H1 (cell line): ENCODE results near the gene RAP2A. TPM values are rescaled to one million over a fixed set of nuclear protein-coding genes. Genes with fewer than 3 reads are reported as not detected.

Experiments
- CTCF ChIA-PET: fragments of 300-600 bp; sonication (Branson Sonifier 250); formaldehyde crosslinking; loops from one replicate; lab custom pipeline; 2021; ENCODE audit not compliant: partially characterized antibody; lab: Charles Lee
- POLR2A ChIA-PET: fragments of 300-600 bp; sonication (Branson Sonifier 250); formaldehyde crosslinking; loops from one replicate; lab custom pipeline; 2021; ENCODE audit warnings: inconsistent platforms; ENCODE audit not compliant: partially characterized antibody; lab: Charles Lee
- DNase-seq, 2 experiments: peaks; one replicate each; pipeline versions ENCODE4 v3.0.0 to v3.0.0-alpha.2; 2010 to 2022; ENCODE audit warnings: low spot score in 2 of 2, low read depth in 1 of 2, mixed read lengths in 1 of 2
- FAIRE-seq: peaks from 2 replicates; lab custom pipeline; 2011; peaks lifted over from hg19 to GRCh38; lab: Jason Lieb, UNC
- H2AFZ ChIP-seq: 2 replicates; pipeline ENCODE4 v1.8.1; 2012; ENCODE audit warnings: low read length, inconsistent platforms
- H2AK5ac ChIP-seq: 2 replicates; pipeline ENCODE4 v1.6.1; 2013; ENCODE audit warnings: low read depth, low read length
- H2BK120ac ChIP-seq: replicated peaks from 2 replicates; pipeline ENCODE3; 2013; ENCODE audit warnings: low read depth, low read length, inconsistent platforms
- H2BK12ac ChIP-seq: 2 replicates; pipeline ENCODE4 v1.6.1; 2013; ENCODE audit warnings: low read depth, low read length
- H2BK15ac ChIP-seq: 2 replicates; pipeline ENCODE4 v1.6.1; 2013; ENCODE audit warnings: low read length
- H2BK20ac ChIP-seq: 2 replicates; pipeline ENCODE4 v1.6.1; 2013; ENCODE audit warnings: low read length
- H2BK5ac ChIP-seq: 2 replicates; pipeline ENCODE4 v1.6.1; 2013; ENCODE audit warnings: low read depth, low read length
- H3K14ac ChIP-seq: 2 replicates; pipeline ENCODE4 v1.6.1; 2013; ENCODE audit warnings: inconsistent platforms; ENCODE audit not compliant: insufficient read length
- H3K18ac ChIP-seq: 2 replicates; pipeline ENCODE4 v1.6.1; 2013; ENCODE audit warnings: low read length; ENCODE audit errors: extremely low read depth
- H3K23ac ChIP-seq: 2 replicates; pipeline ENCODE4 v1.6.1; 2013; ENCODE audit warnings: inconsistent platforms; ENCODE audit not compliant: insufficient read length
- H3K23me2 ChIP-seq: 2 replicates; pipeline ENCODE4 v1.6.1; 2013; ENCODE audit warnings: low read depth, low read length
- H3K27ac ChIP-seq: 2 replicates; pipeline ENCODE4 v1.6.1; 2011; ENCODE audit warnings: low read depth, low read length, inconsistent platforms
- H3K27me3 ChIP-seq, 4 experiments: replicated peaks in 1 of 4; 1 replicate in 1 of 4; 2 replicates in 3 of 4; pipeline versions ENCODE4 v1.6.1 to v1.8.1; 2011 to 2013; ENCODE audit warnings: low read length in 3 of 4, mild to moderate bottlenecking in 3 of 4, inconsistent platforms in 2 of 4, mixed read lengths in 2 of 4, moderate library complexity in 1 of 4; ENCODE audit not compliant: control insufficient read depth in 3 of 4, insufficient read depth in 3 of 4; ENCODE audit errors: extremely low read depth in 1 of 4
- H3K36me3 ChIP-seq, 4 experiments: 2 replicates each; pipeline versions ENCODE4 v1.6.1 to v1.8.1; 2011 to 2013; ENCODE audit warnings: mild to moderate bottlenecking in 4 of 4, low read length in 3 of 4, moderate library complexity in 2 of 4, control low read depth in 1 of 4, inconsistent platforms in 1 of 4; ENCODE audit not compliant: insufficient read depth in 4 of 4, control insufficient read depth in 2 of 4
- H3K4ac ChIP-seq: replicated peaks from 2 replicates; pipeline ENCODE3; 2013; ENCODE audit warnings: low read length, low read depth, mixed read lengths, inconsistent platforms; ENCODE audit not compliant: insufficient read length
- H3K4me1 ChIP-seq, 4 experiments: replicated peaks in 1 of 4; 1 replicate in 1 of 4; 2 replicates in 3 of 4; pipeline versions ENCODE4 v1.6.1 to v1.8.1; 2011 to 2013; ENCODE audit warnings: low read length in 3 of 4, inconsistent platforms in 2 of 4, mixed read lengths in 1 of 4; ENCODE audit not compliant: insufficient read depth in 4 of 4, control insufficient read depth in 3 of 4
- H3K4me2 ChIP-seq, 2 experiments: 2 replicates each; pipeline versions ENCODE4 v1.6.1 to v1.8.1; 2011 to 2013; ENCODE audit warnings: low read depth in 2 of 2, low read length in 2 of 2, control low read depth in 1 of 2, inconsistent platforms in 1 of 2, mild to moderate bottlenecking in 1 of 2; ENCODE audit not compliant: insufficient read depth in 1 of 2
- H3K4me3 ChIP-seq, 4 experiments: fragments of 200-600, 300-600 bp in 1 of 4; sonication (generic), shearing (Covaris generic), sonication (Bioruptor Twin) in 1 of 4; 2 replicates each; pipeline versions ENCODE4 v1.5.1 to v1.8.1; 2011 to 2016; ENCODE audit warnings: low read length in 4 of 4, low read depth in 3 of 4, control low read depth in 2 of 4, inconsistent platforms in 2 of 4, mild to moderate bottlenecking in 2 of 4, mixed read lengths in 1 of 4, moderate library complexity in 1 of 4; ENCODE audit not compliant: insufficient read depth in 2 of 4; ENCODE audit errors: extremely low read depth in 1 of 4
- H3K56ac ChIP-seq: replicated peaks from 2 replicates; pipeline ENCODE3; 2013; ENCODE audit warnings: low read depth, mild to moderate bottlenecking, mixed read lengths, low read length, inconsistent platforms; ENCODE audit not compliant: insufficient read length
- H3K79me1 ChIP-seq: 2 replicates; pipeline ENCODE4 v1.6.1; 2013; ENCODE audit warnings: low read depth, low read length, control low read depth
- H3K79me2 ChIP-seq, 2 experiments: 2 replicates each; pipeline versions ENCODE4 v1.6.1 to v1.8.1; 2012 to 2013; ENCODE audit warnings: low read length in 2 of 2, mild to moderate bottlenecking in 2 of 2, inconsistent platforms in 1 of 2; ENCODE audit not compliant: insufficient read depth in 2 of 2, control insufficient read depth in 1 of 2
- H3K9ac ChIP-seq, 4 experiments: replicated peaks in 1 of 4; 1 replicate in 1 of 4; 2 replicates in 3 of 4; pipeline versions ENCODE4 v1.6.1 to v1.8.1; 2011 to 2013; ENCODE audit warnings: low read depth in 3 of 4, low read length in 3 of 4, control low read depth in 2 of 4, mild to moderate bottlenecking in 2 of 4, moderate library complexity in 2 of 4, inconsistent platforms in 1 of 4; ENCODE audit errors: extremely low read depth in 1 of 4
- H3K9me3 ChIP-seq, 2 experiments: 2 replicates each; pipeline versions ENCODE4 v1.6.1 to v1.8.1; 2012 to 2013; ENCODE audit warnings: mild to moderate bottlenecking in 2 of 2, moderate library complexity in 2 of 2, control low read depth in 1 of 2, inconsistent platforms in 1 of 2, low read depth in 1 of 2, low read length in 1 of 2, mixed read lengths in 1 of 2; ENCODE audit not compliant: insufficient read depth in 2 of 2
- H4K20me1 ChIP-seq, 2 experiments: replicated peaks in 1 of 2; 2 replicates each; pipeline versions ENCODE3 to v1.8.1; 2011 to 2013; ENCODE audit warnings: inconsistent platforms in 2 of 2, low read length in 2 of 2, mild to moderate bottlenecking in 1 of 2; ENCODE audit not compliant: insufficient read depth in 2 of 2, control insufficient read depth in 1 of 2
- H4K5ac ChIP-seq: 2 replicates; pipeline ENCODE4 v1.6.1; 2013; ENCODE audit warnings: low read length, low read depth, mixed read lengths, inconsistent platforms; ENCODE audit not compliant: insufficient read length
- H4K8ac ChIP-seq: 2 replicates; pipeline ENCODE4 v1.8.0; 2013; ENCODE audit warnings: mild to moderate bottlenecking, moderate library complexity, low read length, inconsistent platforms; ENCODE audit not compliant: insufficient read depth; ENCODE audit errors: extremely low read depth
- H4K91ac ChIP-seq: replicated peaks from 2 replicates; pipeline ENCODE3; 2013; ENCODE audit warnings: low read length, mixed read lengths, inconsistent platforms; ENCODE audit not compliant: insufficient read length
- ASH2L ChIP-seq: fragments of 200-600, 300-600 bp; sonication (generic); IDR thresholded peaks from one replicate; pipeline ENCODE4 v1.7.1; 2017; ENCODE audit warnings: low read length
- BRCA1 ChIP-seq: IDR thresholded peaks from 2 replicates; pipeline ENCODE4 v1.6.1; 2012; ENCODE audit warnings: low read depth, low read length, improper control_type of control experiment
- GTF2F1 ChIP-seq: IDR thresholded peaks from 2 replicates; pipeline ENCODE4 v1.6.1; 2012; ENCODE audit warnings: low read depth, low read length, improper control_type of control experiment, borderline replicate concordance
- HDAC6 ChIP-seq: IDR thresholded peaks from one replicate; pipeline ENCODE4 v1.7.1; 2012; ENCODE audit warnings: low read depth, mild to moderate bottlenecking, inconsistent platforms, low read length, moderate library complexity
- KDM5A ChIP-seq: fragments of 200-600 bp; IDR thresholded peaks from 2 replicates; pipeline ENCODE4 v1.7.1; 2012; ENCODE audit warnings: mild to moderate bottlenecking, low read length, inconsistent platforms, mixed read lengths
- SAP30 ChIP-seq: fragments of 300-600 bp; sonication (generic); IDR thresholded peaks from 2 replicates; pipeline ENCODE4 v1.7.1; 2012; ENCODE audit warnings: low read length, moderate library complexity, mild to moderate bottlenecking, inconsistent platforms; ENCODE audit not compliant: insufficient read depth, insufficient replicate concordance
- SP2 ChIP-seq: IDR thresholded peaks from 2 replicates; pipeline ENCODE4 v1.6.1; 2012; ENCODE audit warnings: mild to moderate bottlenecking, low read length, inconsistent platforms
- TAF7 ChIP-seq: optimal IDR thresholded peaks from 2 replicates; pipeline ENCODE3; 2011; ENCODE audit warnings: low read depth, mild to moderate bottlenecking, inconsistent platforms, low read length, moderate library complexity, borderline replicate concordance
- WGBS, 2 experiments: shearing (Covaris generic) in 1 of 2; methylation state at CpG; one replicate each; pipeline versions ENCODE4 v1.1.6 to v1.1.7; 2013 to 2015; ENCODE audit warnings: low lambda C conversion rate in 2 of 2, mixed read lengths in 2 of 2, inconsistent platforms in 1 of 2, low coverage in 1 of 2, missing lambda C conversion rate in 1 of 2; ENCODE audit not compliant: insufficient replicate concordance in 2 of 2, insufficient coverage in 1 of 2, insufficient read length in 1 of 2; ENCODE audit errors: extremely low coverage in 1 of 2, missing lambda C conversion rate in 1 of 2; 5-methylcytosine and 5-hydroxymethylcytosine counted together
- polyA plus RNA-seq, 7 experiments: library from polyadenylated mRNA; depleted of rRNA in 3 of 7; stranded (reverse) in 5 of 7; unstranded in 2 of 7; fragments of >200 nt in 5 of 7; fragments of 200-250 nt in 2 of 7; gene quantifications; 1 replicate in 5 of 7; 2 replicates in 1 of 7; 4 replicates in 1 of 7; pipeline versions ENCODE4 v1.2.1 to v1.2.3, GENCODE V29; 2011 to 2013; ENCODE audit warnings: missing spikeins in 2 of 7, mixed read lengths in 2 of 7
- total RNA-seq: library from RNA; stranded (reverse); fragmentation: NEBNext Ultra II Directional; extraction: Animal tissue kit (Norgen Biotek cat#: 25700); gene quantifications from 2 replicates; pipeline ENCODE4 v1.2.1, GENCODE V29; 2021
- TF ChIP-seq, protein P1 (sequence below): IDR thresholded peaks from 2 replicates; pipeline ENCODE4 v1.6.1; 2011; ENCODE audit warnings: low read length, improper control_type of control experiment

The RAP2A gene
- total and polyA plus RNA-seq, 2 of the 8 experiments (the other 6 are each of a cell fraction or from before 2014, with no cell fraction given): 8.4 to 43.4 TPM

GRCh38 chr13:97435323-97435722, 1.4 kb downstream of the RAP2A start:
- peaks cover 3% of the 10 kb centered on the region; the same call in 1 of the 2 replicates for H3K79me1 ChIP-seq
- peak overlapping the region; percentile 73 to 85 (median 80) for H3K4me3 ChIP-seq
- H4K5ac ChIP-seq: no peak overlapping the region
- peaks cover 0 to 3% of the 10 kb centered on the region in 2 experiments for H4K20me1 ChIP-seq
- H3K18ac ChIP-seq: no peak overlapping the region
- no peak overlapping the region for H2BK20ac ChIP-seq
- H4K8ac ChIP-seq: no peak overlapping the region
- peaks cover 0 to 7% (median 0%) of the 10 kb centered on the region in 4 experiments; a peak in 2 of 8 replicates for H3K36me3 ChIP-seq
- H2BK12ac ChIP-seq: no peak overlapping the region
- H2BK120ac ChIP-seq: no peak overlapping the region
- H3K9me3 ChIP-seq: no peaks in the 10 kb centered on the region
- no peak overlapping the region for H2BK5ac ChIP-seq
- CTCF ChIA-PET: interaction anchor here (0.6 kb wide), 1 partner anchor 146 kb away, joined by 4 read pairs; no protein-coding TSS in a partner anchor
- H3K4me1 ChIP-seq: peaks cover 0 to 3% (median 1%) of the 10 kb centered on the region in 4 experiments; a peak in 2 of 7 replicates
- H4K91ac ChIP-seq: no peak overlapping the region
- DNase-seq: no peak
- H3K9ac ChIP-seq: peak overlapping the region in 1 of 4 experiments; percentile 91; a peak in 1 of 7 replicates
- H3K56ac ChIP-seq: no peak overlapping the region
- H2AK5ac ChIP-seq: no peak overlapping the region
- H3K23ac ChIP-seq: no peak overlapping the region
- H2AFZ ChIP-seq: 0 out of 2 replicates have a peak overlapping the region, but pooled peaks have one; percentile 90
- POLR2A ChIA-PET: interaction anchor here (0.8 to 0.9 kb wide), 2 partner anchors 11 to 23 kb away, joined by 3 to 4 read pairs; no protein-coding TSS in a partner anchor
- peaks cover 3 to 51% of the 10 kb centered on the region in 2 experiments; a peak in 3 of 4 replicates for H3K79me2 ChIP-seq
- no peak overlapping the region for H2BK15ac ChIP-seq
- peaks cover 12% of the 10 kb centered on the region for H3K23me2 ChIP-seq
- TF ChIP-seq HDAC6: no peak
- TF ChIP-seq, protein P1, sequence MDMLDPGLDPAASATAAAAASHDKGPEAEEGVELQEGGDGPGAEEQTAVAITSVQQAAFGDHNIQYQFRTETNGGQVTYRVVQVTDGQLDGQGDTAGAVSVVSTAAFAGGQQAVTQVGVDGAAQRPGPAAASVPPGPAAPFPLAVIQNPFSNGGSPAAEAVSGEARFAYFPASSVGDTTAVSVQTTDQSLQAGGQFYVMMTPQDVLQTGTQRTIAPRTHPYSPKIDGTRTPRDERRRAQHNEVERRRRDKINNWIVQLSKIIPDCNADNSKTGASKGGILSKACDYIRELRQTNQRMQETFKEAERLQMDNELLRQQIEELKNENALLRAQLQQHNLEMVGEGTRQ: no peak
- no peak for TF ChIP-seq GTF2F1
- no peak for TF ChIP-seq BRCA1
- no peak for TF ChIP-seq KDM5A
- no peak for TF ChIP-seq SP2
- no peak for TF ChIP-seq TAF7
- TF ChIP-seq ASH2L: no peak
- TF ChIP-seq SAP30: no peak
- no peak overlapping the region for H3K27ac ChIP-seq
- no peak for FAIRE-seq
- H3K14ac ChIP-seq: no peak overlapping the region
- no peaks in the 10 kb centered on the region for H3K27me3 ChIP-seq
- H3K4me2 ChIP-seq: peak overlapping the region; percentile 84 to 93
- no peak overlapping the region for H3K4ac ChIP-seq
- 43% methylated on average over 3 of the region's 3 CpGs; no CpG with 5 or more reads in 1 of the 2 experiments for whole genome bisulfite sequencing, 2 experiments
